Inferior parietal cortex (tissue), 1 donor: ENCODE data around the gene HIP1.
"Not testable (repeated sequence)": the region's sequence is repeated elsewhere in the genome, so short reads cannot be mapped to it uniquely, and the experiment has no call there.

Experiments
- DNase-seq: peaks from one replicate; pipeline ENCODE4 v3.0.0-alpha.2; 2016; ENCODE audit errors: extremely low spot score

Gene HIP1

GRCh38 chr7:75531359-75531821, 207.4 kb downstream of the HIP1 start:
- no peak for DNase-seq

- not testable (repeated sequence) for DNase-seq
Observed at GRCh38 chr7:75527224-75527722, 211.5 kb downstream of the HIP1 start.

GRCh38 chr7:75521727-75522126, 217.0 kb downstream of the HIP1 start:
- DNase-seq: not testable (repeated sequence)

- not testable (repeated sequence) for DNase-seq
Observed at GRCh38 chr7:75518842-75519241, 219.9 kb downstream of the HIP1 start.

GRCh38 chr7:75509033-75509432, 229.7 kb downstream of the HIP1 start:
- not testable (repeated sequence) for DNase-seq

GRCh38 chr7:75492020-75492419, 246.7 kb downstream of the HIP1 start, which contains the start of gene SPDYE5:
Gene SPDYE5 (plus strand): TSS chr7:75492320. CDS start chr7:75494048, 1,728 bp downstream.
- not testable (repeated sequence) for DNase-seq

GRCh38 chr7:75485979-75486643, 252.6 kb downstream of the HIP1 start, which contains the start of gene POM121C:
Gene POM121C (minus strand): TSS chr7:75486299. CDS start chr7:75441496, 44,803 bp downstream.
- DNase-seq: peak; percentile 90

- not testable (repeated sequence) for DNase-seq
Observed at GRCh38 chr7:75485355-75485978, 253.3 kb downstream of the HIP1 start.
